ENCODE results near the gene RETREG1.

Gene RETREG1

DNA sequence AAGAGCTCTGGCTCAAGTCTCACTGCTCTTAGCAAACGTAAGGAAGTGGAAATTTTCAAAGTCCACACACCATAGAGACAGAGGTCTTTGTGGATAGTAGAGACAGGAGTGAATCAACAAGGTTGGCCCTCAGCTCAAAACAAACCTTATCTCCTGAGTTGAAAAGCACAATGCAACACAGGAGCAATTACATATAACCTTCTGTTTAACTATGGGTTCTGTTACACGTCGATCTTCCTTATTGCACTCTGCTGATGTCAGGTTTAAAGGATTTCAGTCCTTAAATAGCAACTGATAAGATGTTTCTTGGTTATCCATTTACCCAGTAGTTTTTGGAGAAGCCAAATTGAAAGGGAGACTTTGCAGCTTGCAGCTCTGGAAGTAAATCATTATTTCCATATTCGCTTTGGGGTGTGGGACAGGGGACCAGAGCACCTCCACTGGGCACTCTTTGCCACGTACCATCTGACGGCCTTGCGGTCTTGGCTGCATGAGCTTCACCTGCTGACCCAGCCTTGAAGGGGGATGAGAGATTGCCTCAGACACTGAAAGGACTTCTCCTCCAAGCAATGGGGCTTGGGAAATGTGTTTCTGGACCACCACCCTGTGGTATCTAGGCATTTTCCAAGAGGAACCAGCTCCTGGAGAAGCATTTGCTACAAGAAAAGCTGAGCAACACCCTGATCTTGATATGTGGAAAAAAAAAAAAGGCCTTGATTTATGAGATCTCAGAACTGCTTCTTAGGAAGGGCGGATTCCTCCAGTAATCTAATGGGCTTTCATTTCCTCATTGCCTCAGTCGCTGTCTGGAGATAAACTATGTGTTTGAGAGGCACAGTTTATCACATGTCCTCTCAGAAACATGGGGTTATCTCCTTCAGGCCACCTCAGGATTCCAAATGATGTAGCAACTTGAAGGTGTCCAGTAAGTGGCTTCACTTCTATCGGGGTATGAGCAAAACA, 95.0 kb downstream of the RETREG1 start:
- DNase-seq: no peak

DNA sequence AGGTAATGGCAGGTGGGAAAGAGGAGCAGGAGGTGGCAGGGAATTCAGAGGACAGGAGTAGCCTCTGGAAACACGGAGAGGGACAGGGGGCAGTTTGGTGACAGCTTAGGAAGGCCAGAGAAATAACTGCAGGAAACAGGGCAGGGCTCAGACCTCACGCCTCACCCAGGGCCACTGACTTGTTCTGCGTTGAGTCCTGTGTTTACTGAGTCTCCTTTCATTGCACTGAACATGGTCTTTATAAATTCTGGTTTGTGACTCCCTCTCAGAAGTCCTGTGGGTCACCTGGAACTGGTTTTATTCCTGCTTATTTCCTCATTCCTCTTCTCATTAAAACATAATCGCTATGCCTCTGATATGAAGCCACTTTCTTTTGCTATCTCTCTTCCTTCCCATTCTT, 96.0 kb downstream of the RETREG1 start:
- DNase-seq: no peak

DNA sequence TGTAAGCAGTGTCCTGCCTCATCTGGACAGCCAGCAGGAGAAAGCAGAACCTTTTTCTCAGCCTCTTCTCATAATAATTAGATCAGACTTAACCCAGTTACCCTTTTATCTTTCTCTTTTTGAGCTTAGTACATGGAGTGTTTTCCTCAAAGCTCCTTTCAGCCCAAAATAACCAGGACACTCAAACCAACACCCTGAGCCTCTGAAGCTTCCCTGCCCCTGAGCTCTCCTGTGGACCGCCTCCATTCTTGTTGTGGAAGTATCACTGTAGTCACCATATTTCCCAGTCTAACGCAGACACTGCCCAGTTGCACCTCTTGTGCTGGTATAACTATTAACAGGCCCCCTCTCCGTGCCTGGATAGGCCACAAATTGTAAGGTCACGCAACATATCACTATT, 97.4 kb downstream of the RETREG1 start:
- no peak for DNase-seq

DNA sequence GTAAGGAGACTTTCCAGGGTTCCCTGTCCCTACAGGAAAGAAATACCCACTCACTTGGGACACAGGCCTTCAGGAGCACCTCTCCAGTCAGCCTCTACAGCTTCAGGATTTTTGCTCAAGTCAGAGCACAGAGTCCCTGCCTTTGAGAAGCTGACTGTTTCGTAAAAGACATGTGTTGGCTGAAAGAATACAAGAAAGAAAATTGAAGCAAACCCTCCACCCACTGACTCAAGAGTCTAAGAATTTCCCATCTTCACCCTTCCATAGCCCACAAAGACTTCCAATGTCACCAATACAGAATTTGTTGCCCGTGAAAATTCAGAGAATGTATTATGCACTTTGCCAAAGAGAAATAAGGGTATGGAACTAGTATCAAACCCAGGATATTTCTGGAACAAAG, 98.2 kb downstream of the RETREG1 start:
- no peak for DNase-seq

DNA sequence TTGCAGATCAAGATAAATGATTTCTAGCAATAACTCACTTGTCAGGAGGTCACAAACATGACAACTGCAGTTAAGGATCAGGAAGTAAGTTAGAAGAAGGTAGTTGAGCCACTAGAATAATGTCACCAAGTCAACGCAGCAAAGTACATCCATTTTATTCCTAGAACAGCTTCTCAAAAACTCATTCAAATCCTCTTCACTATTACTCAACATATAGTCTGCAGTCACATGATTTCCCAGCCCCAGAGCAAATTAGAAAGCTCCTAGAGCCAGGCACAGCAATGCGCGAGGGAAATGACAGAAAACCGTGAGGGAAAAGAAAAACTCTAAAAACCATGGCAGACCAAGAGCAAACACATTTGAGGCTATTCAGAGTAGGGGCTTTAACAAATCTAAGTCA, 101.3 kb downstream of the RETREG1 start:
- no peak for DNase-seq

DNA sequence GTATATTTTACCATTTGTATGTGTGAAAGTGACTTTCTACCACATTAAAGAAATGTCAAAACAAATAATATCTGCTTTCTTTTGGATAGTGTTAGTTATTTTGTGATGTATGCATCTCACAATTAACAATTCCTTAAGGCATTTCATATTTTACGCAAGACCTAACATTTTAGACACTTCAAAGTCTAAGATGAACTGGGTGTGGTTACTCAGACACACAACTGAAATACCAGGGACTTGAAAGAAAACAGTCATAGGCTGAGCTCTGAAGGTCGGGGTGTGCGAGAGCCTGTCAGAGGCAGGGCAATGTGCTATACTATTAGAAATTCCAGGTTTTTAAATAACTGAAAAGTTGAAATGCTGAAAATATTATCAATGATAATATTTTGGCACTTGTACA, 106.7 kb downstream of the RETREG1 start:
- no peak for DNase-seq

DNA sequence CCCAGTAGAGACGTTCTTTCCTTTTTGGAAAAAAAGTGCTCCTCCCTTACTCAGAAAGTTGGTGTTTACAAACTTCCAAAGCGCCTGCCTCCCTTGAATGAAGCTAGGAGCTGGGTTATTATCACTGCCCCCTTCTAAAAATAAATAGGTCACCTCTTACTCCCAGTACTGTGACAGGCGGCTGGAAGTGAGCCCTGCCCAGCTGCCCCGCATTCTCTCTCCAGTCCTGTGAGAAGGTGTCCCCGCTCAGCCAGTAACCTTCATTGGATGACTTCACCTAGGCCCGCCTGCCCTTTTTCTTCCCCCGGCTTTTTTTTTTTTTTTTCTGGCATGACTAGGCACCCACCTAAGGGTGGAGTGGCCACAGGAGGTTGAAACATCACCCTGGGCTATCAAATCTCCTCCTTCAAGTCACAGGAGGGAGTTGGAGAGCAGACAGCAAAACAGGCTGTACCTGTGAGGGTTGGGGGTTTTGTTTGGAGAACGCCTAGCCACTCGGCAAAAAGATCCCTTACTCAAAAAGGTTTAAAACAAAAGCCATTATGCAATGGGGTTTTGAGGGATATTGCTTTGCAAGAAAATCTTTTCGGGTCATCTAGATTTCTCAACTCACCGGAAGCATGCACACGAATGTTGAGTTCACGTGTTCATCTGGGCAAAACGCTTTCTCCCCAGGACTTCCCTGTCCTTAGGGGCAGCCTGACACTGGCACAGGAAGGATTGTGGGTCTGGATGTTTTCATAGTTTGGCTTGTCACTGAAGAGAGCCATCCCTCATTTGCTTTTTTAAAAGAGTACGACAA, 107.9 kb downstream of the RETREG1 start:
- no peak for DNase-seq

DNA sequence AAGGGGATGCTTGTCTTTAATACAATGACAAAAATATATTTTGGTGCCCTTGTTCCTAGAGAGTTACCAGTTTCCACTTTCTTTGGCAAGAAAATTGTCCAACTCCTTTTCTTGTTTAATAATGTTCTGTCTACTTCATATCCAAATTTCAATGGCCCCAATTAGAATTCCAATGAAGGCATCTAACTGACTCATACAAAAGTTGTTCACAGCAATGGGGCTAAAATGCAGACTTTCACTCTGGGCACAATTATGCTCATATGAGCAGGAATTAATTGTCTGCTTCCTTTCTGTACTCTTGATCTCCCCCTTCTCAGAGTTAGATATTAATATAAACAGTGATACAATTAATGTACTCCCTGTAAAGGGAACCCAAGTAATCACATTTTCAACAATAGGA, 109.1 kb downstream of the RETREG1 start:
- no peak for DNase-seq

DNA sequence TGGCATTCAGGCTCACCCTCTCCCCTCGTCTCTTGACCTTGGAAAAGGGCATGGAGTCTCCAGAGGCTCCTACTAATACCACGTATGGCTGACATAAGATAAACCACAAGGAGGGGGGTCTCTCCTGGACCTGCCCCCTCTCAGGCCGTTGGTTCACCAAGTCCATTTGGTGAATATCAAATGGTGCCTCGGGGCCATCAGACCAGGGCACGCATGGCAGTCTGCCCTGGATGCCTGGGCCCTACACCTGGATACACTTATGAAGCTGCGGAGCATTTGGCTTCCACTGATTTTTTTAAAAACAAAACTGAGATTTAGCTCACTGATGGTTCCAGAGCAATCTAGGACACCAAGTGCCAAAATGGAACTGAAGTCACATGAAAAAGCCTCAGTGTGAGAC, 110.9 kb downstream of the RETREG1 start:
- DNase-seq: no peak

DNA sequence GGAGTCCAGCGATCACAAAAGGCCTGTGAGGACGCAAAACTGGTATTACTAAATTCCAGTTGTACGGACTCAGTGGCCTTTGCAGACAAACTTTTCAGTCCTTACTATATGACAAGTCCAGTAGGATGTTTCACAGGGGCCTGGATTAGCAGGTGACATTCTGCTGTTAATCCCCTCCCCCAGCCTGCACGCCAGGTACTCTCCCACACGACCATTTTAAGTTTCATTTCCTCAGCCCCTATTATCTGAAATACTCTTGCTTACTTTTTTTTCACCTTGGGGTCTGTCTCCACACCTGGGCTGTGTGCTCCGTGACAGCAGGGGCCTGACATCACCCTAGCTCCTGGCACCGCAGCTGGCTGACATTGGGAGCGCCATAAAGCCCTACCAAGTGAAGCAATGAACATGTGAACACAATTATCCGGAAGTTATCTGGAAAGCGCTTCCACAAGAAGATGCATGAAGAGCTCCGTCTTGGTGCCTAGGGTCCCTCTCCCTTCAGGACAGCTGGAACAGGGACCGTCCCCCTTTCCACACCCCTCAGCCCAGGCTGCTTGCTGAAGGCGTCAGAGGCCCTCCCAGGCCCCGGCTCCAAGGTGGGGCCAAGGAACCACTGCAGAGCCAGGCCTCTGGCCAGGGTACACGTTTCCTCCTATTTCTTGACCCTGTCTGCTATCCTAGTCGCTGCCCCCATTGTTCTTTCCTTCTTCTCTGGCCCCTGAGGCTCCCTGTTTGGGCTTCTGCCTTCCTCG, 111.5 kb downstream of the RETREG1 start:
- no peak for DNase-seq

DNA sequence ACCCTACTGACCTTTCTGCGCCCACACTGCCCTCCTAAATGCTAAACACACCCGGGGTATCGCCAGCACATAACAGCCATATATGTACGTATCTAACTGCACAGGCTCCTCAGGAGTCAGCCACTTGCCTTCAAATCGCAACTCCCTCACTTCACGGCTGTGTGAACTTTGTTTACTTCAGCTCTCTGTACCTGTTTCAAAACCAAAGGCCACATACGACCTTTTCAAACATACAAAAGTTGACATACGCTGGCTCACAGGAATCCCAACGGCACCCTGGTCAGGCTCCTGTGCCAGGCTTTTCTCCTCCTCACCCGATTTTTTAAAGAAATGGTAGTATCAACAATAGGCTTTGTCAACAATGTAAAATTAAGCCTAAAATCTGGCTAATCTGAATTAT, 112.2 kb downstream of the RETREG1 start:
- no peak for DNase-seq

DNA sequence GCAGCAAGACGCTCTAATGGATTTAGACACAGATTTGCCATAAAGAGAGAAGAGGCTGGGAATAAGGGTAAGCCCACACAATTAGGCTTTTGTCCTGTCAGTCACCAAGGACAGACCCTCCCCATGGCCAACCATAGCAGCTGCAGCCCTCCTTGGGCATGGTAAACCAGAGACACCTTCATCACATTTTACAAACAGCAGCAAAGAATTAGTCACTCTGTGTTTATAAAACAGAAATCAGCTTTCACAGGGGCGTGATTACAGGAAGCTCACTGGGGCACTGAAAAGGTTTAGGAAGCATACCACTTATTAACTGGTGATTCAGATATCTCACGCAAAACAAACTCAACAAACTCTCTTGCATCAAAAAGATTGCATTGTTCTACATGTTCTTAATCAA, 113.9 kb downstream of the RETREG1 start:
- no peak for DNase-seq

DNA sequence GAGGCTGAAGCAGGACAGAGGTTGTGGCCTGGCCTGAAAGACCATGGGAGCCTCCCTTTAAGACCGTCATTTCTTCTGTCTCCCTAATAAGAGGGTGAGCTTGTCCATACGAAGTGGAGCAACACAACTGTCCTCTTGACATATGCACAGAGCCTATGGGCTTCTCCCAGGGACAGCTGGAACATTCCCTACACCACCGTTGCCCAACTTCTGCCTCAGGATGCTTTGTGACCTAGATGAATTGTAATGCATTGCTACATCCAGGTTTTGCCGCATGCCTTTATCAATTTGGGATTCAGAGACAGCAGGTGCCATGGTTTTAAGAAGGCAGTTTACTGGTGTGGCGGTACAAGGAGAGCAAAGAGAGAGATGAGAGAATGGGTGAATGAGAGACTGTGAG, 116.8 kb downstream of the RETREG1 start:
- no peak for DNase-seq

DNA sequence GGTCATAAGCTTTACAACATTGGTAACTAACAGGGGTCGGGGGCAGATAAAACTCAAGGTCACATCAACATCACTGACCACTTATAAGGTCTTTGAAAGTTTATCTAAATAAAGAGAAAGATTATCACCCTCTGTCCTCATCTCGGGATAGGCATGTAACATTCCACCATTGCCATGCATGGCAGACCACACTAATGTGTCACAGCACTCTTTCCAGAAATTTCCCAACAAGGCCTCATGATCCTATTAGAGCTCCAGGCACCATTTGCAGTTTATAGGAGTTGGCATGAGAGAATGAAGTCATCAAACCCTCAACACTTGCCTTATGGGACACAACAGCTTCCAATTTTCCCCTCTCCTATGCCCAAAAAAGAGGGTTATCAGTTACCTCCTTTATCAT, 119.3 kb downstream of the RETREG1 start:
- DNase-seq: no peak

DNA sequence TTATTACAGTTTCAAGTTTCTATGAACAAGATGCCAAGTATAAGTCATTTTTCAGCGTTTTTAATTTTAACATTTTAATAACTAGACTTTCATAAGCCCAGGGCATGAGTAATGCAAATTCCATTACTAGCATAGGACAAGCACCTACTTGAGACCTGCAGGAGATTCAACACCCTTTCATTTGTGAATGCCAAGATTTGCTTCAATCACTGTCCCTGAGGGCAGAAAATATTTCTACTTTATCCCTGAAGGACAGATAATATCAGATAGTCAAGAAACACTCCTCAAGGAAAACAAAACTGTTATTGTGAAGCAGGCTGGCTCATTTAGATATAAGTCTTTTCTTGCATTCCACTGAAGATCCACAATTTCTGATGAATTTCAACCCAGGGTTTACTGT, 123.5 kb downstream of the RETREG1 start:
- DNase-seq: no peak

DNA sequence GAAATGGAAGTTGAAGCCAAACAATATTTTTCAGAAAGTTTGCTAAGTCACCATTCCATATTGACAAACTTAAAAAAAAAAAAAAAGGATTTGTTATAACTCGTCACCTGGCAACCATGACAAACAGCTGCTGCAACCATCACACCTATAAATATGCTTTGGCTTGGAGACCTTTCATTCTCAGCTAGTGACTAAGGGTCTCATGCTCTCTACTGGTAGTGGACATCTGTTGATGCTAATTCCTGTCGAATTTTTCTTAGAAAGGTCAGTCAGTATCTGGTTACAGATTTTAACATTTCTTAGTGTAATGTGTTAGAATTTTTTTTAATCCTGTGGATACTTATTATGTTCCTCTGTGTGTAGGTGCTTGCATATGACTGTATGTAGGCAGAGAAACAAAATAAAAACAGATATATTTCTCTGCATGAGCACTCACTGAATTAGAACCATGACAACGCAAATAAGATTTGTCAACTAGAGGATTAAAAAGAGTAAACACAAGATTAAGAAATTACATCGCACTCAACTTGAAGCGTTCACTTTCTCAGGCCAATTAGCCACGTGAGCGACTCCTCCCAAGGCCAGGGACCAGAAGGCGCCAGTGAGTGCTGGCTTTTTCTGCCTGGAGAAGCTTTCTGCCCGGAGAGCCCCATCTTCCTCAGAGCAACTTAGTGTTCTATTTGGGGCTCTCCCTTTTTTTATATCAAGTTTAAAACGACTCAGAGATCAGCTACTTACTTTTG, 124.2 kb downstream of the RETREG1 start:
- no peak for DNase-seq

DNA sequence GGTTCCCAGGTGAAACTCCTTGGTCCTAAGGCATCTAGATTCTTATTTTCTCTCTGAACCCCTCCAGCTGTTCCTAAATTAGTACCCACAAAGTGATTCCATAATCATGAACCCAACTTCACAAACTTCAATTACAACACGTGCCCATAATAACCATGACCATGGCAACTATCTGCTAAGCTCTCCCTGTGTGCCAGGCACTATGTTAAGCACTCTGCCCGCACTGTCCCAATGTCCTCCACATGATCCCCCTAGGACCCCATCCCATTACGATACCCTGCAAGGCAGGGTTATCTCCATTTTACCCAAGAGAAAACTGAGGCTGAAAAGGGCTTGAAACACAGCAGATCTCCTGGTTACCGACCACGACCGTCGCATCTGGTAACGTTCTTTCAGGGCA, 125.9 kb downstream of the RETREG1 start:
- no peak for DNase-seq

DNA sequence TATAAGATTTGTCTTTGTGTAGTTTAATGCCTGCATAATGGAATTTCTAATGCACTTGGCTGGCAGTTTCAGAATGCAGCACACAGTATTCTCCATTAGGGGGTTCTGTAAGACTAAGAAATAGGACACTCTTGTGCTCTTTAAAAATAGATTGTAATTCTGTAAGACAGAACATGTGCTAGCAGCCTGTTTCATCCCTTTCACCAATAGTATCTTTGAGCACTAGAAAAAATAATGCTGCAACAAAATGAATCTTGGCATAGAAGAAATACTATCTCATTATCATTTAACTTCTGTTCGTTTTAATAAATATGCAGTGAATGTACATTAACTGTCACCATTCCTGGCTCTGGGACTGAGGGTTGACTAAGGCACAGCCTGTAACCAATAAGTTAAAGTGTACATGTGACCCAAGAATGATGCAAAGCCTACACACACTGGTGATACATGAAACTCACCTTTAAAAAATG, 127.4 kb downstream of the RETREG1 start:
- DNase-seq: no peak

DNA sequence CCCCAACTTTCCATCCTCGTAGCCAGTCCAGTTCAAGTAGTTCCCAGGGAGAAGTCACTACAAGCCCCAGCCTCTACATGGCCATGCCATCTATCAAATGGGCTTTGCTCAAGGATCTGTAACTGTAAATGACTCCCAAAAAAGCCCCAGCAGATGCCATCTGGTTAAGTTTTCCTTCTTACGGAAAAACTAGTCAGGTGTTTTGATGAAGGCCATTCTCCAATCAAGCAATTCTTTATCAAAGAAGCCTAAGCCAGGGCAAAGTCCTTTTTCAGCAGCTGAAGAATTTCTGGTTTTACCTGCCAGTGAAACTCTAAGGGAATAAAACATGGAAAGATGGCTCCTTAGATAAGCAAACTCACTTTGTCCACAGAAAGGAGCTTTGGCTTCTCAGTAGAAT, 129.3 kb downstream of the RETREG1 start:
- DNase-seq: no peak

DNA sequence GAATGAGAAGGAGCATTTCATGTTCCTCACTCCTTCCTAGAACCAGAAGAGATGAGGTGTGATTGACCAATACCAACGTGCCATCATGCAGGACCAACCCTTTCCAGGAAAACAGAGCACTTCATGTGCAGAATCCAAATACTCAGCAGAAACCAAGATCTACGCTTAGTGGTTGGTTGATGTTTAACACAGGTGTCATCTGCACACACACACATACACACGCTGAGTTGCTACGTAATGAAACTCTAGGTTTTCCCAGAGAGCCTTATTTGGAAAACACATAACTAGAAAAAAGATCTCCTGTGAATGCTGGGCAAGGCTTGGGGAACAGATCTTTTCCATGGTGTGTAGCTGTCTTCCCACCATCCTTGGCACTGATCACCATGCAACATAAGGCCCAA, 130.1 kb downstream of the RETREG1 start:
- DNase-seq: no peak

DNA sequence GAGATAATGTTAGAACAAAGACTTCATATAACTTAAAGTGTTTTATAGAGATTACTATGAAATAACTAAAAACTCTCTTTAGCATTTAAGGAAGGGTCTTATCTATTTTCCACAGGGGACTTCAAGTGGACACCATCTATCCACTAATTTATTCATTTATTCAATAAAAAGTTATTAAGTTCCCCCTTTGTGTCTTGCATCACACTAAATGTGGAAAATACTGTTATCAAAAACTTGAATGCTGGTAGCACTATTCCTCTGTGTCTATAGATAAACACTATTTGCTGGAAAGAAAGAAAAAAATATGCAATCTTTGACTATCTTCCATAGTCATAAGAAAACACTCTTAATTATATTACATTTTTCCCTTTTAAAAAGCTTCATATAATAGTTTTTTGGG, 131.1 kb downstream of the RETREG1 start:
- no peak for DNase-seq

DNA sequence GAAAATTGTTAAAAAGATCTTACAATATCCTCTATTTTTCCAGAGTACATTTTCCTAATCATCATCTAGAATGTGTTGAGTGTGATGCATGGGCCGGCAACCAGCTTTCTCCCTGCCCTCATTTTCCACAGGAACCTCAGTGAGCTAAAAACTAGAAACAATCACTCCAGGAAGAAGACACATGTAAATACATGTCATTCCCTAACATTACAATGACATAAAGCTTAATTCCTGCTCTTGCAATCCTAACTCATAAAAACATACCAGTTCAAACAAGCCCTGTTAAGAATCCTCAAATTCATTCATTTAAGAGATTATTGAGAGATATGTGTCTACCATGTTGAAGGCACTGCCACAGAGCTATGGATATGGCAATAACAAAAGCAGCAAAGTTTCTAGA, 132.7 kb downstream of the RETREG1 start:
- DNase-seq: no peak

DNA sequence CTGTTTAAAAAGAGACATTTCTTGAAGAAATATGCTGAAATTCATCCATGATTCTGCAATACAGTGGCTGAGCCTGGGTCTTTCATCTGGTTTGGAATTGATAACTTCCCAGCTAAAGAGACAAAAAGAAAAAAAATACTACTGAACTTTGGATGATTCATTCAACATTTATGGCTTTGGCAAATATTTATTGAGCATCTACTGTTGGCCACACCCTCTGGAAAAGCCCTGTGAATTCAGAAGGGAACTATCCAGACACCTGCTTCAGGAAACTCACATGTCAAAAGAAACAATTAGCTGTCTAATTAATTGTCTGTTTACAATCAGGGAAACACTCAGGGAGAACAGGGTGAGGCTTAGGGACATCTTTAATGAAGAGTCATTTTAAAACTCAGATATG, 133.4 kb downstream of the RETREG1 start:
- DNase-seq: no peak
